Caco-2 (cell line): Measurements from ENCODE around the gene CD8A. TPM values are rescaled to one million over a fixed set of nuclear protein-coding genes. Genes with fewer than 3 reads are reported as not detected.

Experiments used
- BruUV-seq: library from RNA; stranded (reverse); fragments of 400-500 nt; replicated peaks from 2 replicates; lab custom pipeline; 2021; lab: Mats Ljungman, UMichigan
- CTCF ChIA-PET: fragments of 300-600 bp; sonication (Branson Sonifier 250); formaldehyde crosslinking; loops from one replicate; lab custom pipeline; 2022; ENCODE audit warnings: antibody characterized with exemption; lab: Charles Lee
- POLR2A ChIA-PET: fragments of 300-600 bp; sonication (Branson Sonifier 250); formaldehyde crosslinking; loops from one replicate; lab custom pipeline; 2022; ENCODE audit warnings: antibody characterized with exemption; lab: Charles Lee
- DNase-seq, 2 experiments: peaks; one replicate each; pipeline versions ENCODE4 v3.0.0 to v3.0.0-alpha.2; 2020 to 2022
- H3K27me3 ChIP-seq: replicated peaks from 2 replicates; pipeline ENCODE4 v1.6.0; 2011; ENCODE audit warnings: low read length; ENCODE audit not compliant: control insufficient read depth, insufficient read depth
- H3K36me3 ChIP-seq: 2 replicates; pipeline ENCODE4 v1.5.1; 2011; ENCODE audit warnings: low read length; ENCODE audit not compliant: control insufficient read depth, insufficient read depth
- H3K4me1 ChIP-seq: fragments of 250-450 bp; sonication (Bioruptor Pico); 2 replicates; pipeline ENCODE4 v1.5.1; 2020; ENCODE audit warnings: mild to moderate bottlenecking
- H3K4me3 ChIP-seq: 2 replicates; pipeline ENCODE4 v1.5.1; 2011; ENCODE audit warnings: low read depth, mild to moderate bottlenecking, control low read depth, low read length
- H3K9me3 ChIP-seq: fragments of 250-450 bp; sonication (Bioruptor Pico); 2 replicates; pipeline ENCODE4 v1.5.1; 2020; ENCODE audit warnings: mild to moderate bottlenecking, moderate library complexity
- H3K27ac Mint-ChIP-seq: one replicate; pipeline ENCODE4 v1.8.0; 2022; ENCODE audit warnings: mixed read lengths; ENCODE audit not compliant: unreplicated experiment
- H3K27me3 Mint-ChIP-seq: one replicate; pipeline ENCODE4 v1.8.0; 2022; ENCODE audit warnings: mixed read lengths; ENCODE audit not compliant: insufficient read depth, unreplicated experiment
- H3K36me3 Mint-ChIP-seq: one replicate; pipeline ENCODE4 v1.8.0; 2022; ENCODE audit warnings: mild to moderate bottlenecking, mixed read lengths; ENCODE audit not compliant: insufficient read depth, unreplicated experiment
- H3K4me1 Mint-ChIP-seq: one replicate; pipeline ENCODE4 v1.8.0; 2022; ENCODE audit warnings: low read depth, mixed read lengths; ENCODE audit not compliant: unreplicated experiment
- H3K4me3 Mint-ChIP-seq: one replicate; pipeline ENCODE4 v1.8.0; 2022; ENCODE audit warnings: mild to moderate bottlenecking, moderate library complexity, mixed read lengths; ENCODE audit not compliant: unreplicated experiment
- H3K9me3 Mint-ChIP-seq: one replicate; pipeline ENCODE4 v1.8.0; 2022; ENCODE audit warnings: mixed read lengths; ENCODE audit not compliant: unreplicated experiment
- intact Hi-C: fragments of 100-400 bp; cut with micrococcal nuclease; formaldehyde crosslinking; loops from one replicate; pipeline ENCODE4 v1.10.0; 2022; ENCODE audit not compliant: unreplicated experiment
- total RNA-seq: library from RNA; stranded (reverse); gene quantifications from 2 replicates; pipeline ENCODE4 v1.2.3, GENCODE V29; 2022
- TF ChIP-seq, protein P1 (sequence below), 2 experiments: fragments of 200-600 bp in 1 of 2; IDR thresholded peaks; 1 replicate in 1 of 2; 2 replicates in 1 of 2; pipeline versions ENCODE4 v1.5.1 to v1.8.0; 2011 to 2022; ENCODE audit warnings: antibody characterized with exemption in 1 of 2, control low read depth in 1 of 2, inconsistent platforms in 1 of 2, low read depth in 1 of 2, low read length in 1 of 2, mild to moderate bottlenecking in 1 of 2, moderate library complexity in 1 of 2; ENCODE audit not compliant: insufficient read depth in 1 of 2, severe bottlenecking in 1 of 2, unreplicated experiment in 1 of 2

Gene CD8A
- total RNA-seq, 1 experiment from 2014 or later = 1.6 TPM

DNA sequence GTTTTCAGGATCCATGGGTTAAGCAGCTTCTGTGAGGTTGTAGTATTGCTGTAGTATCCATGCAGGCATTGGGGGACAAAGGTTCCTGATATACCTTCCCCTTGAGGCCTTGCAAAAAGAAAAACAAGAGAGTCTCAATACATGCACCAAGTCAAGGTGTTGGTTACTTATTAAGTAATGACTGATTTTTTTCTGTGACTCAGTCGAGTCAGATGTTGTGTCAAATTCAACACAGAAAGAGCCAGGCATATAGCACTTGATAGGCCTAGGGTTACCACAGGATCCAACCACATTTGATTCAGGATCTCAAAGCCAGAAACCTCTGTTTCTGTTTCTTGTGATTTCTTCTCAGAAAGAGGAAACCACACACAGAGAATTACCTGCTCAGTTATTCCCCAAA lies 24.9 kb upstream of the CD8A start:
- Histone ChIP-seq H3K27me3 (no peaks in the 10 kb centered on the region), H3K4me3 (no peak overlapping the region), H3K9me3 (no peaks in the 10 kb centered on the region), H3K4me1 (no peaks in the 10 kb centered on the region; the same call in 1 of the 2 replicates), H3K36me3 (no peaks in the 10 kb centered on the region)
- Mint-ChIP-seq H3K4me3 (no peak overlapping the region), H3K27ac (no peak overlapping the region), H3K36me3 (peaks cover 6% of the 10 kb centered on the region), H3K9me3 (no peaks in the 10 kb centered on the region), H3K27me3 (no peaks in the 10 kb centered on the region), H3K4me1 (no peaks in the 10 kb centered on the region)
- ChIA-PET CTCF (no interaction called here), POLR2A (no interaction called here)
- TF ChIP-seq, protein P1, sequence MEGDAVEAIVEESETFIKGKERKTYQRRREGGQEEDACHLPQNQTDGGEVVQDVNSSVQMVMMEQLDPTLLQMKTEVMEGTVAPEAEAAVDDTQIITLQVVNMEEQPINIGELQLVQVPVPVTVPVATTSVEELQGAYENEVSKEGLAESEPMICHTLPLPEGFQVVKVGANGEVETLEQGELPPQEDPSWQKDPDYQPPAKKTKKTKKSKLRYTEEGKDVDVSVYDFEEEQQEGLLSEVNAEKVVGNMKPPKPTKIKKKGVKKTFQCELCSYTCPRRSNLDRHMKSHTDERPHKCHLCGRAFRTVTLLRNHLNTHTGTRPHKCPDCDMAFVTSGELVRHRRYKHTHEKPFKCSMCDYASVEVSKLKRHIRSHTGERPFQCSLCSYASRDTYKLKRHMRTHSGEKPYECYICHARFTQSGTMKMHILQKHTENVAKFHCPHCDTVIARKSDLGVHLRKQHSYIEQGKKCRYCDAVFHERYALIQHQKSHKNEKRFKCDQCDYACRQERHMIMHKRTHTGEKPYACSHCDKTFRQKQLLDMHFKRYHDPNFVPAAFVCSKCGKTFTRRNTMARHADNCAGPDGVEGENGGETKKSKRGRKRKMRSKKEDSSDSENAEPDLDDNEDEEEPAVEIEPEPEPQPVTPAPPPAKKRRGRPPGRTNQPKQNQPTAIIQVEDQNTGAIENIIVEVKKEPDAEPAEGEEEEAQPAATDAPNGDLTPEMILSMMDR (IDR thresholded peaks at IDR 0.05; ENCODE audit: insufficient read depth in 1 of 2, low read depth in 1 of 2, low read length in 1 of 2, severe bottlenecking in 1 of 2, unreplicated experiment in 1 of 2) = no peak
- no peak for DNase-seq
- intact Hi-C loops = no loop called here
- BruUV-seq = no TSS peak

DNA sequence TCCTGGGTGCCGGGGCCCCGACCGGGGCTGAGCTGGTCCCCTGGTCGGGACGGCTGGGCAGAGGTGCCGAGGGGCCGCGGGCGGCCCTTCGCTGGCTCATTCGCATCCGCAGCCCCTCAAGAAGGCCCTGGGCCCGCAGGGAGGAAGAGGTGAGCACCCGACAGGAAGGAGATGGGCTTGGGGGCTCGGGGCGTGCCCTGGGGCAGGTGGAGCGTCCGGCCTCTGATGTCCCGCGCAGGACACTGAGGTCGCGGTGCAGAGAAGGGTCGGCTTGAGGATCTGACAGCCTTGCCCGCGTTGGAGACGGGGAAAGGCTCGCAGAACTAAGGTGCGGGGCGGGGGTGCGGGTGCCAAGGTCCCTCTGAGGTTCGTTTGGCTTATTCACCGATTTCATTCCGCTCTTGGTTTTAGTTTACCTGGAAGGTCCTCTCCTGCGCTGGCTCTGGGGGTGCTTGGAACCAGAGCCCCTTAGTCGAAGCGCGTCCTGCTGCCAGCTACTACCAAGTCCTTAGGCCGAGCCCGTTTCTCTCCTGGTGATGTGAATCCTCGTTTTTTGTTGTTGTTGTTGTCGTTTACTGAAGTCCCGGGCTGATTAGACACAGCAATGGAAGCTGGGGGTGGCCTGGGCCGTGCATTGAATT lies 18.9 kb upstream of the CD8A start:
- no peak overlapping the region for H3K4me3 Mint-ChIP-seq
- no peaks in the 10 kb centered on the region for H3K27me3 ChIP-seq
- ChIA-PET POLR2A (no interaction called here), CTCF (no interaction called here)
- H3K27me3 Mint-ChIP-seq = no peaks in the 10 kb centered on the region
- no TSS peak for BruUV-seq
- DNase-seq = no peak
- intact Hi-C loops = loop anchor here (2.0 kb wide), 1 partner anchor 19 kb away; no protein-coding TSS in a partner anchor
- H3K4me1 ChIP-seq = no peaks in the 10 kb centered on the region
- no peaks in the 10 kb centered on the region for H3K4me1 Mint-ChIP-seq
- no peaks in the 10 kb centered on the region for H3K9me3 Mint-ChIP-seq
- H3K36me3 Mint-ChIP-seq = peaks cover 19% of the 10 kb centered on the region
- H3K27ac Mint-ChIP-seq = no peak overlapping the region
- TF ChIP-seq, protein P1 (IDR thresholded peaks at IDR 0.05; ENCODE audit: insufficient read depth in 1 of 2, low read depth in 1 of 2, low read length in 1 of 2, severe bottlenecking in 1 of 2, unreplicated experiment in 1 of 2) = no peak
- no peaks in the 10 kb centered on the region for H3K9me3 ChIP-seq
- no peak overlapping the region for H3K4me3 ChIP-seq
- H3K36me3 ChIP-seq = no peaks in the 10 kb centered on the region

- Mint-ChIP-seq H3K9me3 (no peaks in the 10 kb centered on the region), H3K27me3 (no peaks in the 10 kb centered on the region), H3K27ac (peak overlapping the region; percentile 28), H3K4me1 (no peaks in the 10 kb centered on the region), H3K36me3 (peaks cover 19% of the 10 kb centered on the region), H3K4me3 (peak overlapping the region; percentile 77)
- Histone ChIP-seq H3K27me3 (no peaks in the 10 kb centered on the region), H3K36me3 (no peaks in the 10 kb centered on the region), H3K4me1 (no peaks in the 10 kb centered on the region), H3K9me3 (no peaks in the 10 kb centered on the region), H3K4me3 (peak overlapping the region; percentile 77)
- TF ChIP-seq, protein P1 (IDR thresholded peaks at IDR 0.05; ENCODE audit: insufficient read depth in 1 of 2, low read depth in 1 of 2, low read length in 1 of 2, severe bottlenecking in 1 of 2, unreplicated experiment in 1 of 2) = peak; percentile 93 to 96
- peak; percentile 94 to 97 for DNase-seq
- intact Hi-C loops = loop anchor here (2.0 kb wide), 1 partner anchor 20 kb away; no protein-coding TSS in a partner anchor
- ChIA-PET POLR2A (no interaction called here), CTCF (interaction anchor here (0.9 kb wide), 2 partner anchors 413 to 1508 kb away, joined by 5 to 8 read pairs; no protein-coding TSS in a partner anchor)
- TSS peak; percentile 22 for BruUV-seq
These were observed 17.8 kb upstream of the CD8A start for GRCh38 chr2:86808315-86809161.
